Activated T-helper 17 cell treated with anti-CD3 and anti-CD28 coated beads, Interleukin-2, amount 50 U/mL, for 72 hours (primary cell): ENCODE data around the gene MTMR8. TPM values are rescaled to one million over a fixed set of nuclear protein-coding genes. Genes with fewer than 3 reads are reported as not detected.

Experiments used
- total RNA-seq, 2 donors: library from RNA; stranded (reverse); gene quantifications; one replicate each; pipeline ENCODE4 v1.2.3, GENCODE V29; 2022

MTMR8 gene
- total RNA-seq, 2 donors from 2014 or later = 4.4 to 5.9 TPM

Other genes with a start within 250 kb of the MTMR8 start
- gene AMER1, start 189.7 kb downstream of the MTMR8 start, total RNA-seq = 1 to 10 TPM; 3.0 TPM
- gene ASB12, start 164.8 kb downstream of the MTMR8 start, total RNA-seq = not detected